NCI-H2081 treated with DMSO at 0.1 percent for 48 hours (cell line): Measurements from ENCODE around the gene MSI2.

ENCODE experiments used
- DNase-seq: peaks from one replicate; lab custom pipeline; 2025; lab: John Stamatoyannopoulos, UW

Gene MSI2

GRCh38 chr17:57461082-57461481 is 204.8 kb downstream of the MSI2 start:
- no peak for DNase-seq

GRCh38 chr17:57462007-57462579 is 205.8 kb downstream of the MSI2 start:
- no peak for DNase-seq

GRCh38 chr17:57463103-57463885 is 207.0 kb downstream of the MSI2 start:
- no peak for DNase-seq

- DNase-seq, result no peak
Observed at GRCh38 chr17:57464191-57464864, 208.0 kb downstream of the MSI2 start.

GRCh38 chr17:57465610-57466009 is 209.3 kb downstream of the MSI2 start:
- DNase-seq, result no peak

GRCh38 chr17:57466017-57466471 is 209.7 kb downstream of the MSI2 start:
- DNase-seq, result no peak

- no peak for DNase-seq
Observed at GRCh38 chr17:57466521-57466920, 210.2 kb downstream of the MSI2 start.

- DNase-seq, result no peak
Observed at GRCh38 chr17:57467226-57467625, 210.9 kb downstream of the MSI2 start.

GRCh38 chr17:57467801-57468200 is 211.5 kb downstream of the MSI2 start:
- no peak for DNase-seq

GRCh38 chr17:57468932-57469775 is 212.8 kb downstream of the MSI2 start:
- DNase-seq, result no peak

GRCh38 chr17:57470906-57471305 is 214.6 kb downstream of the MSI2 start:
- no peak for DNase-seq

GRCh38 chr17:57471868-57472368 is 215.6 kb downstream of the MSI2 start:
- no peak for DNase-seq

GRCh38 chr17:57475796-57476195 is 219.5 kb downstream of the MSI2 start:
- no peak for DNase-seq

- DNase-seq, result no peak
Observed at GRCh38 chr17:57477522-57478362, 221.4 kb downstream of the MSI2 start.

GRCh38 chr17:57478478-57479250 is 222.3 kb downstream of the MSI2 start:
- DNase-seq, result no peak

GRCh38 chr17:57480438-57481196 is 224.3 kb downstream of the MSI2 start:
- DNase-seq, result no peak

GRCh38 chr17:57481910-57482391 is 225.6 kb downstream of the MSI2 start:
- DNase-seq, result no peak

GRCh38 chr17:57482657-57483056 is 226.3 kb downstream of the MSI2 start:
- no peak for DNase-seq

GRCh38 chr17:57484081-57484666 is 227.9 kb downstream of the MSI2 start:
- no peak for DNase-seq
